Hepatocyte (in vitro differentiated cells): ENCODE data around the gene SOSTDC1. TPM values are rescaled to one million over a fixed set of nuclear protein-coding genes. Genes with fewer than 3 reads are reported as not detected.

Experiments
- DNase-seq: peaks from one replicate; pipeline ENCODE4 v3.0.0-alpha.2; 2016; ENCODE audit warnings: low spot score
- H2AFZ ChIP-seq: fragments of 200-600 bp; sonication (generic); 2 replicates; pipeline ENCODE4 v1.6.0; 2016; ENCODE audit warnings: antibody characterized with exemption, mild to moderate bottlenecking
- H3K27ac ChIP-seq: fragments of 200-600 bp; sonication (generic); 2 replicates; pipeline ENCODE4 v1.5.1; 2016; ENCODE audit warnings: mild to moderate bottlenecking
- H3K27me3 ChIP-seq: fragments of 200-600 bp; sonication (generic); 2 replicates; pipeline ENCODE4 v1.6.1; 2016
- H3K36me3 ChIP-seq: fragments of 200-600 bp; sonication (generic); replicated peaks from 2 replicates; pipeline ENCODE4 v1.5.1; 2016; ENCODE audit warnings: low read depth; ENCODE audit not compliant: insufficient read depth
- H3K4me1 ChIP-seq: fragments of 200-600 bp; sonication (generic); 2 replicates; pipeline ENCODE4 v1.5.1; 2016; ENCODE audit warnings: mild to moderate bottlenecking, moderate library complexity; ENCODE audit not compliant: insufficient read depth
- H3K4me2 ChIP-seq: fragments of 200-600 bp; sonication (generic); 2 replicates; pipeline ENCODE4 v1.6.0; 2016
- H3K4me3 ChIP-seq: fragments of 200-600 bp; sonication (generic); 2 replicates; pipeline ENCODE4 v1.5.1; 2016; ENCODE audit warnings: mild to moderate bottlenecking
- H3K79me2 ChIP-seq: fragments of 200-600 bp; sonication (generic); 2 replicates; pipeline ENCODE4 v1.6.0; 2017; ENCODE audit warnings: mild to moderate bottlenecking
- H3K9me2 ChIP-seq: fragments of 200-600 bp; sonication (generic); replicated peaks from 2 replicates; pipeline ENCODE4 v1.6.0; 2017; ENCODE audit warnings: mild to moderate bottlenecking; ENCODE audit not compliant: insufficient read depth
- H3K9me3 ChIP-seq: fragments of 200-600 bp; sonication (generic); 2 replicates; pipeline ENCODE4 v1.5.1; 2016; ENCODE audit warnings: low read depth, mild to moderate bottlenecking
- H4K20me1 ChIP-seq: fragments of 200-600 bp; sonication (generic); 2 replicates; pipeline ENCODE4 v1.6.0; 2016; ENCODE audit warnings: mild to moderate bottlenecking; ENCODE audit not compliant: insufficient read depth, poor library complexity, severe bottlenecking
- EZH2 ChIP-seq: fragments of 200-600 bp; sonication (generic); IDR thresholded peaks from 2 replicates; pipeline ENCODE4 v1.6.1; 2016; ENCODE audit warnings: antibody characterized with exemption, mild to moderate bottlenecking, borderline replicate concordance
- EZH2phosphoT487 ChIP-seq: fragments of 200-600 bp; sonication (generic); IDR thresholded peaks from one replicate; pipeline ENCODE4 v1.6.1; 2018; ENCODE audit warnings: antibody characterized with exemption, mild to moderate bottlenecking, low read depth, moderate library complexity; ENCODE audit not compliant: unreplicated experiment, severe bottlenecking
- WGBS: methylation state at CpG from one replicate; pipeline ENCODE4 v1.1.6; 2016; ENCODE audit warnings: low lambda C conversion rate; ENCODE audit errors: missing lambda C conversion rate; 5-methylcytosine and 5-hydroxymethylcytosine counted together
- polyA plus RNA-seq: library from polyadenylated mRNA; unstranded; fragments of >200 nt; fragmentation: Nextera tagmentation; extraction: Ambion mirVana; gene quantifications from 2 replicates; pipeline ENCODE4 v1.2.1, GENCODE V29; 2016
- small RNA-seq: library from RNA; depleted of rRNA; stranded (forward); fragments of <200 nt; gene quantifications from one replicate; pipeline ENCODE3, GENCODE V24; 2014
- total RNA-seq: library from RNA; depleted of rRNA; stranded (reverse); fragments of >200 nt; gene quantifications from 2 replicates; pipeline ENCODE4 v1.2.3, GENCODE V29; 2014
- TF ChIP-seq, protein P1 (sequence below): fragments of 200-600 bp; sonication (generic); IDR thresholded peaks from 2 replicates; pipeline ENCODE4 v1.5.1; 2016; ENCODE audit warnings: antibody characterized with exemption, mild to moderate bottlenecking; ENCODE audit not compliant: poor library complexity

The SOSTDC1 gene
- total and polyA plus RNA-seq, 2 experiments from 2014 or later, result 38.5 to 71.5 TPM

DNA sequence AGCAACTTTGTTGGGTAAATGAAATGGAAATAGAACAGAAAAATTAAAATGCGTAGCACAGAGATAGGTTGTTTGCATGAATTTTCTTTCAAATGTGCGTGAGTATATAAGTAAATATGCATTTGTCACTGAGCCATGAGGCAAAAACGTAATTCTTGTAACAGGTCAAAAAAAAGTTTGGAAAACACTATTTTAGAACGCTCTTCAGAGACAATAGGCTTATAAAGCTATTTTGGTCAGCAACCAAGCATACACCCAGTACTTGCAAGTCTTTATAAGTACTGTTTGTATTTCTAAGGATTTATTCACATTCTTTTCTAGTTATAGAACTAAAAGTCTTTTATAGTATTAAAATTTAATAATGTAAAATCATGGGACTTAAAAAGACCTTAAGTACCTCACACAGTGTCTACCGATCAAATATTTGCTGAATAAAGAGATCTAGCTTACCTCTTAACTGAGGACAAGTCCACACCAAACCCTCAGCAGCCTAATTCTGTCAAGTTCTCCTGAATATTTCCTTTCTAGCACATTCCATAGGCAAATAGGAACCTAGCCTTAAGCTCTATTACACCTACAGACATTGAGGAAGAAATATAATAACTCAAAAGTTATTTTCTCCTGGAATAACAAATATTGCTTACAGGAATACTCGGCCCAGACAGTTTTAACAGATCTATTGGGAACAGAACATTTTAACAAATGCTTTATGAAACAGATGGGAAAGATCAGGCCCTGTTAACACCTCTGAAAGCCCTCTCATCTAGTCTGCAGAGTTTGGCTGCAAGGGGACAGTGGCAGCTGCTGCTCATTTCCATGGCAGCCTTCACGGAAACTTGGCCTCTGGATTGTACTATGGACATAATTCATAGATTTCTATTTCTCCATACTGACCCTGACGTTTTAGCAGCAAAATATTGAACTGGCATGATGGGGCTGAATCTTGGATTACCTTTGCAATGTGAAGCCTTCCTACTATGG is 53.0 kb downstream of the SOSTDC1 start:
- no peak for DNase-seq
- H3K9me2 ChIP-seq, result no peaks in the 10 kb centered on the region
- no peaks in the 10 kb centered on the region for H4K20me1 ChIP-seq
- peaks cover 7% of the 10 kb centered on the region for H3K79me2 ChIP-seq
- no peak overlapping the region for H2AFZ ChIP-seq
- H3K27me3 ChIP-seq, result no peaks in the 10 kb centered on the region
- no peak overlapping the region for H3K4me3 ChIP-seq
- no peaks in the 10 kb centered on the region for H3K9me3 ChIP-seq
- peak overlapping the region; percentile 22 for H3K4me2 ChIP-seq
- H3K36me3 ChIP-seq, result no peaks in the 10 kb centered on the region
- 60% methylated on average over 8 of the region's 8 CpGs for WGBS
- TF ChIP-seq EZH2, result no peak
- no peak for TF ChIP-seq EZH2phosphoT487
- TF ChIP-seq, protein P1, sequence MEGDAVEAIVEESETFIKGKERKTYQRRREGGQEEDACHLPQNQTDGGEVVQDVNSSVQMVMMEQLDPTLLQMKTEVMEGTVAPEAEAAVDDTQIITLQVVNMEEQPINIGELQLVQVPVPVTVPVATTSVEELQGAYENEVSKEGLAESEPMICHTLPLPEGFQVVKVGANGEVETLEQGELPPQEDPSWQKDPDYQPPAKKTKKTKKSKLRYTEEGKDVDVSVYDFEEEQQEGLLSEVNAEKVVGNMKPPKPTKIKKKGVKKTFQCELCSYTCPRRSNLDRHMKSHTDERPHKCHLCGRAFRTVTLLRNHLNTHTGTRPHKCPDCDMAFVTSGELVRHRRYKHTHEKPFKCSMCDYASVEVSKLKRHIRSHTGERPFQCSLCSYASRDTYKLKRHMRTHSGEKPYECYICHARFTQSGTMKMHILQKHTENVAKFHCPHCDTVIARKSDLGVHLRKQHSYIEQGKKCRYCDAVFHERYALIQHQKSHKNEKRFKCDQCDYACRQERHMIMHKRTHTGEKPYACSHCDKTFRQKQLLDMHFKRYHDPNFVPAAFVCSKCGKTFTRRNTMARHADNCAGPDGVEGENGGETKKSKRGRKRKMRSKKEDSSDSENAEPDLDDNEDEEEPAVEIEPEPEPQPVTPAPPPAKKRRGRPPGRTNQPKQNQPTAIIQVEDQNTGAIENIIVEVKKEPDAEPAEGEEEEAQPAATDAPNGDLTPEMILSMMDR, result no peak
- peaks cover 5% of the 10 kb centered on the region for H3K4me1 ChIP-seq
- peak overlapping the region; percentile 74 for H3K27ac ChIP-seq

Small RNAs within 50 kb of the gene (small RNA-seq; reads per million reads assigned to genes)
- gene AC005014.3, result not detected

Other genes with a start within 250 kb of the SOSTDC1 start
- 3.4 and 4.4 TPM in 2 replicates for gene CRPPA, start 44.2 kb downstream of the SOSTDC1 start, total RNA-seq
- 2.5 and 3.3 TPM in 2 replicates for gene CRPPA, start 44.2 kb downstream of the SOSTDC1 start, polyA plus RNA-seq
- gene LRRC72, start 61.1 kb upstream of the SOSTDC1 start, total RNA-seq, result not detected in 2 replicates
- gene LRRC72, start 61.1 kb upstream of the SOSTDC1 start, polyA plus RNA-seq, result not detected in 2 replicates
- gene ANKMY2, start 180.0 kb upstream of the SOSTDC1 start, total RNA-seq, result 42.5 and 48.0 TPM in 2 replicates
- 30.7 and 31.5 TPM in 2 replicates for gene ANKMY2, start 180.0 kb upstream of the SOSTDC1 start, polyA plus RNA-seq
- gene BZW2, start 180.4 kb upstream of the SOSTDC1 start, total RNA-seq, result 96.7 and 97.7 TPM in 2 replicates
- gene BZW2, start 180.4 kb upstream of the SOSTDC1 start, polyA plus RNA-seq, result 60.5 and 72.1 TPM in 2 replicates